SK-N-SH (cell line): ENCODE data around the gene NECTIN1. TPM values are rescaled to one million over a fixed set of nuclear protein-coding genes. Genes with fewer than 3 reads are reported as not detected.
A peak's percentile ranks its signal among the peaks of the same experiment; 100 is the strongest.

Experiments used
- CTCF ChIA-PET: fragments of 300-600, 350-600 bp; formaldehyde crosslinking; extraction: SDS; loops from one replicate; lab custom pipeline; 2021; lab: Yijun Ruan, JAX
- POLR2A ChIA-PET: fragments of 350-600 bp; sonication (Branson Sonifier 250); formaldehyde crosslinking; extraction: SDS; loops from one replicate; lab custom pipeline; 2020; ENCODE audit warnings: antibody characterized with exemption, inconsistent platforms; lab: Yijun Ruan, JAX
- DNase-seq: peaks from one replicate; pipeline ENCODE4 v3.0.0; 2012
- H2AFZ ChIP-seq: fragments of 200-600 bp; sonication (generic); 2 replicates; pipeline ENCODE4 v1.8.1; 2016; ENCODE audit warnings: antibody characterized with exemption, mild to moderate bottlenecking, low read depth
- H3F3A ChIP-seq: fragments of 200-600 bp; sonication (generic); replicated peaks from 2 replicates; pipeline ENCODE3; 2016; ENCODE audit warnings: antibody characterized with exemption, mild to moderate bottlenecking; ENCODE audit not compliant: insufficient read depth
- H3K27ac ChIP-seq, 2 experiments: fragments of 200-500 bp in 1 of 2; fragments of 200-600 bp in 1 of 2; sonication (Bioruptor generic) in 1 of 2; sonication (generic), shearing (Covaris generic) in 1 of 2; 2 replicates each; pipeline versions ENCODE4 v1.5.1 to v1.6.1; 2014 to 2016; ENCODE audit warnings: low read depth in 2 of 2, inconsistent platforms in 1 of 2, low read length in 1 of 2, mild to moderate bottlenecking in 1 of 2, mixed read lengths in 1 of 2
- H3K27me3 ChIP-seq: fragments of 200-600 bp; sonication (generic), shearing (Covaris generic); 2 replicates; pipeline ENCODE4 v1.6.1; 2016; ENCODE audit warnings: mixed run types; ENCODE audit not compliant: insufficient read depth
- H3K36me3 ChIP-seq, 2 experiments: fragments of 200-500 bp in 1 of 2; fragments of 200-600 bp in 1 of 2; sonication (Bioruptor generic) in 1 of 2; sonication (generic) in 1 of 2; replicated peaks in 1 of 2; 2 replicates each; pipeline versions ENCODE3 to v1.5.1; 2014 to 2016; ENCODE audit warnings: low read length in 1 of 2, mild to moderate bottlenecking in 1 of 2; ENCODE audit not compliant: insufficient read depth in 2 of 2, control insufficient read depth in 1 of 2
- H3K4me1 ChIP-seq, 2 experiments: fragments of 200-500 bp in 1 of 2; fragments of 200-600 bp in 1 of 2; sonication (Bioruptor generic) in 1 of 2; sonication (generic), shearing (Covaris generic) in 1 of 2; 2 replicates each; pipeline versions ENCODE4 v1.5.1 to v1.6.1; 2014 to 2016; ENCODE audit warnings: low read depth in 1 of 2, low read length in 1 of 2, mixed run types in 1 of 2; ENCODE audit not compliant: insufficient read depth in 2 of 2, control insufficient read depth in 1 of 2
- H3K4me2 ChIP-seq: fragments of 200-600 bp; sonication (generic), shearing (Covaris generic); 2 replicates; pipeline ENCODE4 v1.6.1; 2017; ENCODE audit warnings: mixed run types
- H3K4me3 ChIP-seq, 2 experiments: fragments of 200-500 bp in 1 of 2; fragments of 200-600 bp in 1 of 2; sonication (Bioruptor generic) in 1 of 2; sonication (generic), shearing (Covaris generic) in 1 of 2; 2 replicates each; pipeline versions ENCODE4 v1.5.1 to v1.8.1; 2014 to 2016; ENCODE audit warnings: low read depth in 2 of 2, inconsistent platforms in 1 of 2, low read length in 1 of 2, mild to moderate bottlenecking in 1 of 2, mixed read lengths in 1 of 2, moderate library complexity in 1 of 2
- H3K79me2 ChIP-seq: fragments of 200-600 bp; sonication (generic); 2 replicates; pipeline ENCODE4 v1.8.1; 2017; ENCODE audit warnings: mild to moderate bottlenecking; ENCODE audit not compliant: insufficient read depth
- H3K9ac ChIP-seq: fragments of 200-600 bp; sonication (generic); 2 replicates; pipeline ENCODE4 v1.6.1; 2017; ENCODE audit warnings: mixed run types
- H3K9me2 ChIP-seq: fragments of 200-600 bp; sonication (generic); 2 replicates; pipeline ENCODE4 v1.6.1; 2017; ENCODE audit warnings: mixed run types
- H3K9me3 ChIP-seq: fragments of 200-600 bp; sonication (generic); 2 replicates; pipeline ENCODE4 v1.6.1; 2017; ENCODE audit warnings: mixed run types, mild to moderate bottlenecking, moderate library complexity
- H4K20me1 ChIP-seq: fragments of 200-600 bp; sonication (generic); 2 replicates; pipeline ENCODE4 v1.6.1; 2017; ENCODE audit warnings: mild to moderate bottlenecking, mixed run types; ENCODE audit not compliant: insufficient read depth
- ELF1 ChIP-seq: IDR thresholded peaks from 2 replicates; pipeline ENCODE4 v1.4.0; 2012
- EP300 ChIP-seq, 2 experiments: IDR thresholded peaks; 2 replicates each; pipeline versions ENCODE4 v1.4.0 to v1.6.1; 2012; ENCODE audit warnings: borderline replicate concordance in 1 of 2, low read depth in 1 of 2, low read length in 1 of 2
- FOSL2 ChIP-seq: IDR thresholded peaks from 2 replicates; pipeline ENCODE4 v1.4.0; 2012; ENCODE audit warnings: low read depth, mild to moderate bottlenecking, moderate library complexity, borderline replicate concordance
- FOXM1 ChIP-seq: IDR thresholded peaks from 2 replicates; pipeline ENCODE4 v1.4.0; 2012; ENCODE audit warnings: low read depth, mild to moderate bottlenecking
- GATA2 ChIP-seq: sonication (generic); formaldehyde crosslinking; IDR thresholded peaks from 2 replicates; pipeline ENCODE4 v1.5.0; 2020; ENCODE audit warnings: mild to moderate bottlenecking, missing genetic modification reagents
- IRF3 ChIP-seq: fragments of 150-350 bp; IDR thresholded peaks from 2 replicates; pipeline ENCODE4 v1.6.1; 2016; ENCODE audit warnings: mild to moderate bottlenecking, low read depth, low read length
- MXI1 ChIP-seq: IDR thresholded peaks from 2 replicates; pipeline ENCODE4 v1.6.1; 2012; ENCODE audit warnings: mild to moderate bottlenecking, low read depth, low read length, improper control_type of control experiment
- NRF1 ChIP-seq: IDR thresholded peaks from 2 replicates; pipeline ENCODE4 v1.6.1; 2012; ENCODE audit warnings: low read depth, mild to moderate bottlenecking, low read length
- PBX3 ChIP-seq: IDR thresholded peaks from 2 replicates; pipeline ENCODE4; 2012
- RAD21 ChIP-seq: IDR thresholded peaks from 2 replicates; pipeline ENCODE4 v1.6.1; 2012; ENCODE audit warnings: mild to moderate bottlenecking, low read length
- RCOR1 ChIP-seq: fragments of 150-350 bp; IDR thresholded peaks from 2 replicates; pipeline ENCODE4 v1.6.1; 2017; ENCODE audit warnings: antibody characterized with exemption, low read length
- REST ChIP-seq: IDR thresholded peaks from 2 replicates; pipeline ENCODE4 v1.6.1; 2012; ENCODE audit warnings: mild to moderate bottlenecking, low read depth, low read length, moderate library complexity
- RFX5 ChIP-seq: IDR thresholded peaks from 2 replicates; pipeline ENCODE4 v1.6.1; 2012; ENCODE audit warnings: mild to moderate bottlenecking, improper control_type of control experiment, low read length
- RXRA ChIP-seq: IDR thresholded peaks from 2 replicates; pipeline ENCODE4 v1.4.0; 2012; ENCODE audit warnings: low read depth, mild to moderate bottlenecking, borderline replicate concordance
- TAF1 ChIP-seq: IDR thresholded peaks from 2 replicates; pipeline ENCODE4 v1.6.1; 2012; ENCODE audit warnings: low read depth, mild to moderate bottlenecking, low read length, moderate library complexity, borderline replicate concordance
- USF1 ChIP-seq: IDR thresholded peaks from 2 replicates; pipeline ENCODE4 v1.4.0; 2012; ENCODE audit warnings: low read depth, borderline replicate concordance
- YY1 ChIP-seq: IDR thresholded peaks from 2 replicates; pipeline ENCODE4 v1.4.0; 2012; ENCODE audit warnings: low read depth, mild to moderate bottlenecking
- WGBS: methylation state at CpG from one replicate; pipeline ENCODE4 v1.1.6; 2017; ENCODE audit warnings: low lambda C conversion rate; 5-methylcytosine and 5-hydroxymethylcytosine counted together
- polyA plus RNA-seq, 3 experiments: library from polyadenylated mRNA; depleted of rRNA; stranded (reverse); fragments of >200 nt; gene quantifications; 2 replicates each; pipeline ENCODE4 v1.2.3, GENCODE V29; 2012

The NECTIN1 gene
- polyA plus RNA-seq, 1 of the 3 experiments (the other 2 are of a cell fraction): 9.1 TPM

GRCh38 chr11:119734788-119735187 lies 5.8 kb upstream of the NECTIN1 start:
- Histone ChIP-seq H3F3A (no peaks in the 10 kb centered on the region), H3K27me3 (no peaks in the 10 kb centered on the region), H3K36me3 (no peaks in the 10 kb centered on the region), H3K9me3 (no peaks in the 10 kb centered on the region), H2AFZ (no peak overlapping the region), H3K9ac (no peak overlapping the region), H3K9me2 (no peaks in the 10 kb centered on the region), H4K20me1 (no peaks in the 10 kb centered on the region), H3K27ac (no peak overlapping the region), H3K4me2 (no peak overlapping the region), H3K79me2 (no peaks in the 10 kb centered on the region), H3K4me3 (no peak overlapping the region), H3K4me1 (peaks cover 0 to 22% of the 10 kb centered on the region in 2 experiments; a peak in 2 of 4 replicates)
- DNase-seq: no peak
- no peak for TF ChIP-seq RCOR1
- ChIA-PET POLR2A (no interaction called here), CTCF (interaction anchor here (0.9 to 1.0 kb wide), 2 partner anchors 69 to 158 kb away, joined by 3 read pairs; no protein-coding TSS in a partner anchor)
- 90% methylated on average over 2 of the region's 2 CpGs for WGBS

- CTCF ChIA-PET: interaction anchor here (1.0 to 7.7 kb wide), 5 partner anchors 12 to 498 kb away, joined by 3 to 129 read pairs (median 4); no protein-coding TSS in a partner anchor
- WGBS: 64% methylated on average over 6 of the region's 6 CpGs
- POLR2A ChIA-PET: interaction anchor here (0.6 to 1.9 kb wide), 4 partner anchors 9 to 161 kb away, joined by 3 to 11 read pairs (median 8); no protein-coding TSS in a partner anchor
Observed at GRCh38 chr11:119730789-119731386, 1.9 kb upstream of the NECTIN1 start.

More at GRCh38 chr11:119730789-119731386, 1.9 kb upstream of the NECTIN1 start:
- peak overlapping the region in 1 of 2 experiments; percentile 87; a peak in 2 of 4 replicates for H3K4me3 ChIP-seq
- peak overlapping the region in 1 of 2 experiments; percentile 97; a peak in 2 of 4 replicates for H3K27ac ChIP-seq
- H2AFZ ChIP-seq: peak overlapping the region; percentile 94
- no peak overlapping the region for H3K9ac ChIP-seq
- peak; percentile 48 for DNase-seq
- no peaks in the 10 kb centered on the region for H3K27me3 ChIP-seq
- TF ChIP-seq IRF3 (no peak), YY1 (no peak), GATA2 (CRISPR knock-in tag) (no peak), REST (no peak), USF1 (no peak), RAD21 (no peak), ELF1 (no peak), EP300 (IDR thresholded peaks at IDR 0.05; ENCODE audit: borderline replicate concordance in 1 of 2, low read depth in 1 of 2, low read length in 1 of 2) (no peak), NRF1 (no peak), FOSL2 (no peak), RXRA (no peak), RCOR1 (no peak), FOXM1 (no peak), MXI1 (no peak), PBX3 (no peak), RFX5 (no peak), TAF1 (no peak)
- peak overlapping the region; percentile 99 for H3K4me2 ChIP-seq
- H3K4me1 ChIP-seq: peaks cover 6 to 27% of the 10 kb centered on the region in 2 experiments; a peak in 2 of 4 replicates
- no peaks in the 10 kb centered on the region for H3K9me2 ChIP-seq
- peaks cover 18% of the 10 kb centered on the region for H3K79me2 ChIP-seq
- H3K9me3 ChIP-seq: no peaks in the 10 kb centered on the region
- H3K36me3 ChIP-seq: no peaks in the 10 kb centered on the region
- no peaks in the 10 kb centered on the region for H3F3A ChIP-seq
- peaks cover 18% of the 10 kb centered on the region; the same call in 1 of the 2 replicates for H4K20me1 ChIP-seq
